GM12873 (cell line): ENCODE results near the gene TNFRSF25.

Source experiments
- TF ChIP-seq, protein P1 (sequence below): IDR thresholded peaks from 2 replicates; pipeline ENCODE4 v1.5.1; 2012; ENCODE audit warnings: low read depth, mild to moderate bottlenecking, moderate library complexity, low read length, control low read depth; ENCODE audit not compliant: insufficient read depth; ENCODE audit errors: missing control alignments

TNFRSF25 gene

GRCh38 chr1:6464915-6465314, 1.1 kb downstream of the TNFRSF25 start:
- TF ChIP-seq, protein P1, sequence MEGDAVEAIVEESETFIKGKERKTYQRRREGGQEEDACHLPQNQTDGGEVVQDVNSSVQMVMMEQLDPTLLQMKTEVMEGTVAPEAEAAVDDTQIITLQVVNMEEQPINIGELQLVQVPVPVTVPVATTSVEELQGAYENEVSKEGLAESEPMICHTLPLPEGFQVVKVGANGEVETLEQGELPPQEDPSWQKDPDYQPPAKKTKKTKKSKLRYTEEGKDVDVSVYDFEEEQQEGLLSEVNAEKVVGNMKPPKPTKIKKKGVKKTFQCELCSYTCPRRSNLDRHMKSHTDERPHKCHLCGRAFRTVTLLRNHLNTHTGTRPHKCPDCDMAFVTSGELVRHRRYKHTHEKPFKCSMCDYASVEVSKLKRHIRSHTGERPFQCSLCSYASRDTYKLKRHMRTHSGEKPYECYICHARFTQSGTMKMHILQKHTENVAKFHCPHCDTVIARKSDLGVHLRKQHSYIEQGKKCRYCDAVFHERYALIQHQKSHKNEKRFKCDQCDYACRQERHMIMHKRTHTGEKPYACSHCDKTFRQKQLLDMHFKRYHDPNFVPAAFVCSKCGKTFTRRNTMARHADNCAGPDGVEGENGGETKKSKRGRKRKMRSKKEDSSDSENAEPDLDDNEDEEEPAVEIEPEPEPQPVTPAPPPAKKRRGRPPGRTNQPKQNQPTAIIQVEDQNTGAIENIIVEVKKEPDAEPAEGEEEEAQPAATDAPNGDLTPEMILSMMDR = no peak

GRCh38 chr1:6464514-6464836, 1.5 kb downstream of the TNFRSF25 start:
- TF ChIP-seq, protein P1 = no peak

DNA sequence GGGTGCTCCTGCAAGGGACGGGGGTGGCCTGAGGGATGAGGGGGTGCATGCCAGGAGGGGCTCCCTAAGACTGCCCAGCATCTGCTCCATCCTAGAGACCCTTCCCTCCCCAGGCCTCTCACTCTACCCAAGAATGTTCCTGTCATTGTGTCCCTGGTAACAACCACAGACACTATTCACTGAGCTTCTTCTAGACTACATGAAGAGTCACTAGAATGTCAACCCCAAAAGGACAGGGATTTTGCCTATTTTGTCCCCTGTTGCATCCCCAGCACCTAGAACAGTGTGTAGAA, 2.9 kb downstream of the TNFRSF25 start:
- TF ChIP-seq, protein P1 = no peak

GRCh38 chr1:6462412-6463119, 3.4 kb downstream of the TNFRSF25 start:
- TF ChIP-seq, protein P1 = no peak

DNA sequence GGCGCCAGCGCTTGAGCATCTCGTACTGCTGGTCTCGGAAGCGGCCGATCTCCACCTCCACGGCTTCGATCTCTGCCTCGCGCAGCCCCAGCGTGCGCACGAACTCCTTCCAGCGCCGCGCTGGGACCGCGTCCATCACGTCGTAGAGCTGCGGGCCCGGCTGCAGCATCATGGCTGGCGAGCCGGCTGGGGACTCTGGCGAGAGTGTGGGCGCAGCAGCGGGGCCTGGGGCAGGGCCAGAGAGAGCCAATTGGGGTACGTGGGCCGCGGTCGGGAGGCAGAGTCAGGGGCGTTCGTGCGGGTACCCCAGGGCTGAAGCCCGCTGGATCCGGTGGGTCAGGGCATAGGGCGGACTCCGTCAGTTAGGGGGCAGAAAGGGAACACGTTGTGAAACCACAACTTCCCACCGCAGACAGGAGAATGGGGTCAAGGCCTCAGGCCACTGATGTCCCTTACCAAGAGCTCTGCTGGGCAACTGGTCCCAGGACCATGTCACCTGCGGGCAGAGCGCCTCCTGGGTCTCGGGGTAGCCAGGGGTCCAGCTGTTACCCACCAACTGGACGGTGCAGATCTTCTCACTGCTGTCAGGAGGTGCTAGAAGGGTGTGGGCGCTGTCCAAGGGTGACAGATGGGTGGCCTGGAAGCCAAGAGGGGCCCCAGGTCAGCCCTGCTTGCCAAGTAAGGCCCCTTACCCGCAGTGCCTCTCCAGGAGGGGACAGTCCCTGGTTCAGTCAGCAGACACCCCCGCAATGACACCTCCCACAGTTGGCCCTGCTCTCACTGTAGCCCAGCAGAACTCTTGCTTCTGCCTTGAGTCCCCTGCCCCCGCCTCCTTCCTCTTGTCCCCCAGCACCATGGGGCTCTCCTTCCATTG, 4.2 kb downstream of the TNFRSF25 start:
- TF ChIP-seq, protein P1 = no peak

- TF ChIP-seq, protein P1 = no peak
Measured at GRCh38 chr1:6461051-6461530, 4.9 kb downstream of the TNFRSF25 start.

DNA sequence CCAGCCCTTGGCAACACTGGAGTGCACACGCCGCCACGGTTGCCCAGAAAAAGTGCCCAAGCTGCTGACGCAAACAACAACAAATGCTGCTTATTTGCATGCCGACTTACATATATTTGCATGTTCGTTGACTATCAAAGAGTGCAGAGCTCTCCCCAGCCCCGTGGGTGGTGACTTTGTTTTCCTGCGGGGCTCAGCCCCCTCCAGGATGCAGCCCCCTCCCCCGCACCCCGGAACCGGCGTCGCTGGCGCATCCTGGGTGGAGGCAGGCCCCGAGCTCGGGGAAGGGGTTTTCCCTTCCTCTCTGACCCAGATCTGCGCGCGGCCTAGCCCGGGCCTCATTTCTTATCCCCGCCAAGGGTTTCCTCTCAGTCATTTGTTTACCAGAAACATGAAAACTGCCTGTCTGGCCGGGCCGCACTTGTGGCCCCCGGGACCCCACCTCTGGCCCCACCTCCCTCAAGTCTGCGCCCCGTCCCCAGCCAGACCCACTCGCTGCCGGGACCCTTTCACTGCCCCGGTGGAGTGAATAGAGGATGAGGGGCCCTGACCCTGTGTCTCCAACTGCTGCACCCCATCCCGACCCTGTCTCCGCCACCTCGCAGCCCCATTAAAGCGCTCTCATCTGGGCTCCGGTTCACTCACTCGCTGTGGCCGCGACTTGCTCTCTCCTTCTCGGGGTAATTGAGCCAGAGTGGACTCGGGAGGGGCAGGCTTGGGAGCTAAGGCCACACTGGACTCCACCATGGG, 5.5 kb downstream of the TNFRSF25 start:
- TF ChIP-seq, protein P1 = no peak
